ENCODE data around the gene CFAP97D1.

Gene CFAP97D1

GRCh38 chr17:43760254-43760852 is 19.9 kb upstream of the CFAP97D1 start (continued):
- TF ChIP-seq ZNF341 (tag by site-specific recombination; IDR thresholded peaks at IDR 0.05; ENCODE audit: low read depth) (peak; percentile 27; the same call in 1 of the 2 replicates), ZNF121 (tag by site-specific recombination; IDR thresholded peaks at IDR 0.05) (no peak), ZNF560 (tag by site-specific recombination; IDR thresholded peaks at IDR 0.05; ENCODE audit: borderline replicate concordance) (no peak), PRDM2 (tag by site-specific recombination; IDR thresholded peaks at IDR 0.05; ENCODE audit: borderline replicate concordance) (no peak), ZBTB7A (tag by site-specific recombination; IDR thresholded peaks at IDR 0.05; ENCODE audit: low read depth) (no peak), ZBTB8A (tag by site-specific recombination; IDR thresholded peaks at IDR 0.05) (no peak), PRDM4 (tag by site-specific recombination; IDR thresholded peaks at IDR 0.05) (no peak), ZNF23 (tag by site-specific recombination; IDR thresholded peaks at IDR 0.05; ENCODE audit: borderline replicate concordance) (no peak), GLIS1 (tag by site-specific recombination; IDR thresholded peaks at IDR 0.05) (no peak), ZNF394 (tag by site-specific recombination; IDR thresholded peaks at IDR 0.05; ENCODE audit: borderline replicate concordance) (peak; percentile 58; the same call in 1 of the 2 replicates), MEIS1 (CRISPR knock-in tag; IDR thresholded peaks at IDR 0.05; ENCODE audit: borderline replicate concordance) (no peak), ZSCAN18 (tag by site-specific recombination; IDR thresholded peaks at IDR 0.05) (no peak), ZNF280C (tag by site-specific recombination; IDR thresholded peaks at IDR 0.05) (no peak), TRIM28 (IDR thresholded peaks at IDR 0.05; ENCODE audit: borderline replicate concordance, low read length) (0 out of 2 replicates have a peak, but pooled peaks have one; percentile 39), IKZF3 (tag by site-specific recombination; IDR thresholded peaks at IDR 0.05) (peak; percentile 74), ZNF114 (tag by site-specific recombination; IDR thresholded peaks at IDR 0.05) (no peak), ZNF184 (tag by site-specific recombination; IDR thresholded peaks at IDR 0.05) (no peak), ZNF580 (tag by site-specific recombination; IDR thresholded peaks at IDR 0.05) (no peak), BCL11A (tag by site-specific recombination; IDR thresholded peaks at IDR 0.05; ENCODE audit: low read depth) (no peak), ZBTB6 (tag by site-specific recombination; IDR thresholded peaks at IDR 0.05) (no peak), ZNF211 (tag by site-specific recombination; IDR thresholded peaks at IDR 0.05; ENCODE audit: low read depth) (no peak), KLF7 (tag by site-specific recombination; IDR thresholded peaks at IDR 0.05; ENCODE audit: borderline replicate concordance) (no peak), ZNF600 (tag by site-specific recombination; IDR thresholded peaks at IDR 0.05) (peak; percentile 52; the same call in 1 of the 2 replicates), ZNF626 (tag by site-specific recombination; IDR thresholded peaks at IDR 0.05) (no peak), ZNF704 (tag by site-specific recombination; IDR thresholded peaks at IDR 0.05) (no peak)

All from HEK293 (cell line).